Measurements from ENCODE around the gene SLA2.
"Not testable (repeated sequence)": the region's sequence is repeated elsewhere in the genome, so short reads cannot be mapped to it uniquely, and the experiment has no call there.

Gene SLA2

DNA sequence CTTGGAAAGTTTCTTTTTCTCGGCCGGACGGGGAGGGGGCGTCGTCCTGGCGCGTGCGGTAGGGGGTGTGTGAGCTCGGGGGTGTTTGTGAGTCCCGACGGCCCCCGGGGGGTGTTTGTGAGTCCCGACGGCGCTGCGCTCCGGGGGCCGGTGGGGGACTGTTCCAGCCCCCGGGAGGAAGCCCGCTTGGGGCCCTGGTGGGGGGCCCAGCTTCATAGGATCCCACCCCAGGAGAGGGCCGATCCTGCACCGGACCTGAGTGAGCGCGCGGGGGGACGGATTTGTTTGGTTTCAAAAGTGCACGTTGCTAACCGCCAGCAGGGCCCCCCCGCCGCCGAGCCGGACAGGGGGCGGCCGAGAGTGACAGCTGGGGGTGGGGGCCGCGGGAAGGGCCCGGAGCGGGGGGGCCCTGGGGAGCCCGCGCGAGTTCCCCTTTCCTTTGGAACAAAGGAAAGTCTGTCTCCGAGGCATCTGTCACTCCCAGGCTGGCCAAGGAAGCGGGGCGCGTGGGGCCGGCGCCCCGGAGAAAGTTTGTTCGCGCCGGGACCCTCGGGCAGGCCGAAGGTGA, 72.1 kb downstream of the SLA2 start:
- no peak for DNase-seq (ENCODE audit: low read depth)

- no peak for DNase-seq (ENCODE audit: low read depth)
Observed at GRCh38 chr20:36573103-36573797, 72.7 kb downstream of the SLA2 start, which contains the start of gene TGIF2. TSS of gene TGIF2 (plus strand) at chr20:36573597. CDS start at chr20:36578775, 5,178 bp downstream.

DNA sequence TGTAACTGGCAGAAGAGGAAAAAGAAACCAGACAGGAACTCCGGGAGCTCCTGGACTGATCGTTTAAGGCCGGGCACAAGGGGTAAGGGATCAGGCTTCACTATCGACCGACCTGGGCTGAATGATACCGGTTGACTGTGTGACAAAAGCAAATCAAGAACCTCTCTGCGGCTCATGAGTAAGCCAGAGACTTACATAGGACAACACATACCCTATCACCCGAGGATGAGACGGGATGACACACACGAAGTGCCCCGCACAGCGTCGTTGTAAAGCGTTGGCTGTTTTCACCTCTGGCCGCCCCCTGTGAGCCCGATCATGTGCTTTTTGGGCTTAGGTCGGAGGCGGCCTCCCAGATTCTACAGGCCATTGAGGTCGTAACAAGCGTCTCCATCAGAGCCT, 73.3 kb downstream of the SLA2 start:
- no peak for DNase-seq (ENCODE audit: low read depth)

DNA sequence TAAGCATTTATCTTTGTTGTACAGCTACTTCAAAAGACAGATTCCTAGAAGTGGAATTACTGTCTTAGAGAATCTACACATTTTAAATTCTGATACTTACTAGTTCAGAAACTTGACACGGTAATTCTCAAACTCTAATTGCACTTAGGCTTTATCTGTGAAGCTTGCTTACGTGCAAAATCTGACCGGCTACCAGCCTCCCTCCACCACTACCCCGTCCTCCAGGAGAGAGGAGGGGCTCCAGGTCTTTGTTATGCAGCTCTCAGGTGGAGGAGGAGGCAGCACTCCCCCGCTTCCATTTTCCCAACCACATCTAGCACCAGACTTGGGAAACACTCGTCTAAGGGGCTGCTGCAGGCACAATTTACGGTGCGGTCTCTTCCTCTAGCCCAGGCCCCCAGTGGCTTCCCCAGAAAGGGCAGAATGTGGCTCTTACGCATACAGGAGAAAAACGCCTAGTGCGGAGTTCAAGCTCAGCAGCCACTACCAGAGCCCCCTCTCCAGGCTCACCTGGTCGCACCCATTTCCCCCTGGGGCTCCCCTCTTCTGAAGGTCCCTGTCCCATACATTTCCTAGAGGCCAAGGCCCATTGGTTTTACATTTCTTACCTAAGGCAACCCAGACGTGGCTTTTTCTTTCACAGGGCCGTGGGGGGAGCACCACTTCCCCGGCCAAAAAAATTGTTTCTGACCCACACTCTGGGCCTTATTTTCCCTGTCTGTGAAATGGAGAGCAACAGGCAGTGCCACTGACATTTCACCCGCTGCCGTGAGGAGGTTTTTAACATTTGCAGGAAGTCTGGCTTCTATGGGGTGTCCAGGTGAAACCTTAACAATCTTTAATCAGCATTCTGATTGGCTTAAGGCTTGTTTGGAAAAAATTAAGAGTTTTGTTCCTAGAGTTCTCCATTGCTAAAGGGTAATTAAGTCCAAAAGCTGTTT, 74.2 kb downstream of the SLA2 start:
- DNase-seq (ENCODE audit: low read depth) = no peak

GRCh38 chr20:36569847-36570429, 76.1 kb downstream of the SLA2 start:
- DNase-seq (ENCODE audit: low read depth) = no peak

DNA sequence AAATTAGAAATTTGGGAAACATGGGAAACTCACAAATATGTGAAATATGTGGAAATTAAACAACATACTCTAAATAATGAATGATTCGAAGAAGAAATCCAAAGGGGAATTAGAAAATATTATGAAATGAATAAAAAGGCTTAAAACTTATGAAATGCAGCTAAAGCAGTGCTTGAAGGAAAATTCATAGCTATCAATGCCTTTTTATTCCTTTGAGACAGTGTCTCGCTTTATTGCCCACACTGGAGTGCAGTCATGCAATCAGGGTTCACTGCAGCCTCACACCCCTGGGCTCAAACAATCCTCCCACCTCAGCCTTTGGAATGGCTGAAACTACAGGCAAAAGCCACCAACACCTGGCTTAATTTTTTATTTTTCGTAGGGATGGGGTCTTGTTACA, 80.5 kb downstream of the SLA2 start:
- DNase-seq (ENCODE audit: low read depth) = no peak

DNA sequence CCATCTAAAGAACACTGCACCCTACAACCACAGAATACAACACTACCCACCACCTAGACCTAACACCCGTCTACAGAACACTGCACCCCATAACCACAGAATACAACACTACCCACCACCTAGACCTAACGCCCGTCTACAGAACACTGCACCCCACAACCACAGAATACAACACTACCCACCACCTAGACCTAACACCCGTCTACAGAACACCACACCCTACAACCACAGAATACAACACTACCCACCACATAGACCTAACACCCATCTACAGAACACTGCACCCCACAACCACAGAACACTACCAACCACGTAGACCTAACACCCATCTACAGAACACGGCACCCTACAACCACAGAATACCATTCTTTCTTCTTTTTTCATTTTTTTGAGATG, 81.3 kb downstream of the SLA2 start:
- not testable (repeated sequence) for DNase-seq (ENCODE audit: low read depth)

DNA sequence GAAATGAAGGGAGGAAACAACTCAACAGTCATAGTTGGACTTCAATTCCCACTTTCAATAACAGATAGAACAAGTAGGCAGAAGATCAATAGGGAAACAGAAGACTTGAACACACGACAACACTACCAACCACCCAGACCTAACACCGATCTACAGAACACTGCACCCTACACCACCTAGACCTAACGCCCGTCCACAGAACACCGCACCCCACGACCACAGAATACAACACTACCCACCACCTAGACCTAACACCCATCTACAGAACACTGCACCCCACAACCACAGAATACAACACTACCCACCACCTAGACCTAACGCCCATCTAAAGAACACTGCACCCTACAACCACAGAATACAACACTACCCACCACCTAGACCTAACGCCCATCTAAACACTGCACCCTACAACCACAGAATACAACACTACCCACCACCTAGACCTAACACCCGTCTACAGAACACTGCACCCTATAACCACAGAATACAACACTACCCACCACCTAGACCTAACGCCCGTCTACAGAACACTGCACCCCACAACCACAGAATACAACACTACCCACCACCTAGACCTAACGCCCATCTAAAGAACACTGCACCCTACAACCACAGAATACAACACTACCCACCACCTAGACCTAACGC, 81.8 kb downstream of the SLA2 start:
- not testable (repeated sequence) for DNase-seq (ENCODE audit: low read depth)

GRCh38 chr20:36563374-36563773, 82.6 kb downstream of the SLA2 start:
- DNase-seq (ENCODE audit: low read depth) = no peak

DNA sequence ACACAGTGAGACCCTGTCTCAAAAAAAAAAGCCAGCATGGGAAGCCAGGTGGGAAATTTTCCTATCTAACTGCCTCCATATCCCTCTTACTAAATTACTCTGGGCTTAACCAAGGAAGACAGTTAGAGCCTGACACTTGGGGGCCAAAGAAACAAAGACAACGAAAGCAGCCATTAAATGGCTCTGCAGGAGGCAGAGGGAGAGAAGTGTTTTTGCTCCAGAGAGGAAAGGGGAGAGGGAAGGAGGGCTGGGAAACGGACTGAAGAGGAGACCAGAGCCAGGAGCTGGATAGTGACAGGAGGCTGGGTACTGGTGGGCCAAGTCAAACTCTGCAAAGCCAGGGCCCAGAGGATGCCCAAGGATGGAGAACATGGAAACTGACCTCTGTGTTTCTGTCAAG, 83.3 kb downstream of the SLA2 start:
- no peak for DNase-seq (ENCODE audit: low read depth)

Measured in GM04503 (cell line).